SK-N-SH (cell line): ENCODE data around the gene CNIH3. TPM values are rescaled to one million over a fixed set of nuclear protein-coding genes. Genes with fewer than 3 reads are reported as not detected.

Source experiments
- CTCF ChIA-PET: fragments of 300-600, 350-600 bp; formaldehyde crosslinking; extraction: SDS; loops from one replicate; lab custom pipeline; 2021; lab: Yijun Ruan, JAX
- POLR2A ChIA-PET: fragments of 350-600 bp; sonication (Branson Sonifier 250); formaldehyde crosslinking; extraction: SDS; loops from one replicate; lab custom pipeline; 2020; ENCODE audit warnings: antibody characterized with exemption, inconsistent platforms; lab: Yijun Ruan, JAX
- DNase-seq: peaks from one replicate; pipeline ENCODE4 v3.0.0; 2012
- H2AFZ ChIP-seq: fragments of 200-600 bp; sonication (generic); 2 replicates; pipeline ENCODE4 v1.8.1; 2016; ENCODE audit warnings: antibody characterized with exemption, mild to moderate bottlenecking, low read depth
- H3F3A ChIP-seq: fragments of 200-600 bp; sonication (generic); replicated peaks from 2 replicates; pipeline ENCODE3; 2016; ENCODE audit warnings: antibody characterized with exemption, mild to moderate bottlenecking; ENCODE audit not compliant: insufficient read depth
- H3K27ac ChIP-seq, 2 experiments: fragments of 200-500 bp in 1 of 2; fragments of 200-600 bp in 1 of 2; sonication (Bioruptor generic) in 1 of 2; sonication (generic), shearing (Covaris generic) in 1 of 2; 2 replicates each; pipeline versions ENCODE4 v1.5.1 to v1.6.1; 2014 to 2016; ENCODE audit warnings: low read depth in 2 of 2, inconsistent platforms in 1 of 2, low read length in 1 of 2, mild to moderate bottlenecking in 1 of 2, mixed read lengths in 1 of 2
- H3K27me3 ChIP-seq: fragments of 200-600 bp; sonication (generic), shearing (Covaris generic); 2 replicates; pipeline ENCODE4 v1.6.1; 2016; ENCODE audit warnings: mixed run types; ENCODE audit not compliant: insufficient read depth
- H3K36me3 ChIP-seq, 2 experiments: fragments of 200-500 bp in 1 of 2; fragments of 200-600 bp in 1 of 2; sonication (Bioruptor generic) in 1 of 2; sonication (generic) in 1 of 2; replicated peaks in 1 of 2; 2 replicates each; pipeline versions ENCODE3 to v1.5.1; 2014 to 2016; ENCODE audit warnings: low read length in 1 of 2, mild to moderate bottlenecking in 1 of 2; ENCODE audit not compliant: insufficient read depth in 2 of 2, control insufficient read depth in 1 of 2
- H3K4me1 ChIP-seq, 2 experiments: fragments of 200-500 bp in 1 of 2; fragments of 200-600 bp in 1 of 2; sonication (Bioruptor generic) in 1 of 2; sonication (generic), shearing (Covaris generic) in 1 of 2; 2 replicates each; pipeline versions ENCODE4 v1.5.1 to v1.6.1; 2014 to 2016; ENCODE audit warnings: low read depth in 1 of 2, low read length in 1 of 2, mixed run types in 1 of 2; ENCODE audit not compliant: insufficient read depth in 2 of 2, control insufficient read depth in 1 of 2
- H3K4me2 ChIP-seq: fragments of 200-600 bp; sonication (generic), shearing (Covaris generic); 2 replicates; pipeline ENCODE4 v1.6.1; 2017; ENCODE audit warnings: mixed run types
- H3K4me3 ChIP-seq, 2 experiments: fragments of 200-500 bp in 1 of 2; fragments of 200-600 bp in 1 of 2; sonication (Bioruptor generic) in 1 of 2; sonication (generic), shearing (Covaris generic) in 1 of 2; 2 replicates each; pipeline versions ENCODE4 v1.5.1 to v1.8.1; 2014 to 2016; ENCODE audit warnings: low read depth in 2 of 2, inconsistent platforms in 1 of 2, low read length in 1 of 2, mild to moderate bottlenecking in 1 of 2, mixed read lengths in 1 of 2, moderate library complexity in 1 of 2
- H3K79me2 ChIP-seq: fragments of 200-600 bp; sonication (generic); 2 replicates; pipeline ENCODE4 v1.8.1; 2017; ENCODE audit warnings: mild to moderate bottlenecking; ENCODE audit not compliant: insufficient read depth
- H3K9ac ChIP-seq: fragments of 200-600 bp; sonication (generic); 2 replicates; pipeline ENCODE4 v1.6.1; 2017; ENCODE audit warnings: mixed run types
- H3K9me2 ChIP-seq: fragments of 200-600 bp; sonication (generic); 2 replicates; pipeline ENCODE4 v1.6.1; 2017; ENCODE audit warnings: mixed run types
- H3K9me3 ChIP-seq: fragments of 200-600 bp; sonication (generic); 2 replicates; pipeline ENCODE4 v1.6.1; 2017; ENCODE audit warnings: mixed run types, mild to moderate bottlenecking, moderate library complexity
- H4K20me1 ChIP-seq: fragments of 200-600 bp; sonication (generic); 2 replicates; pipeline ENCODE4 v1.6.1; 2017; ENCODE audit warnings: mild to moderate bottlenecking, mixed run types; ENCODE audit not compliant: insufficient read depth
- CHD2 ChIP-seq: fragments of 150-350 bp; IDR thresholded peaks from 2 replicates; pipeline ENCODE4 v1.6.1; 2018; ENCODE audit warnings: low read length; ENCODE audit not compliant: partially characterized antibody
- EZH2phosphoT487 ChIP-seq: fragments of 200-600 bp; sonication (generic); IDR thresholded peaks from 2 replicates; pipeline ENCODE4 v1.6.1; 2017; ENCODE audit warnings: low read depth, mixed run types, mild to moderate bottlenecking, antibody characterized with exemption, moderate library complexity, borderline replicate concordance
- FOXJ3 ChIP-seq: sonication (generic); formaldehyde crosslinking; IDR thresholded peaks from 2 replicates; pipeline ENCODE4 v1.5.1; 2020; ENCODE audit warnings: mild to moderate bottlenecking, missing genetic modification reagents
- FOXM1 ChIP-seq: IDR thresholded peaks from 2 replicates; pipeline ENCODE4 v1.4.0; 2012; ENCODE audit warnings: low read depth, mild to moderate bottlenecking
- IRF3 ChIP-seq: fragments of 150-350 bp; IDR thresholded peaks from 2 replicates; pipeline ENCODE4 v1.6.1; 2016; ENCODE audit warnings: mild to moderate bottlenecking, low read depth, low read length
- MEF2A ChIP-seq: IDR thresholded peaks from 2 replicates; pipeline ENCODE4 v1.4.0; 2012; ENCODE audit warnings: low read depth, borderline replicate concordance
- RAD21 ChIP-seq: IDR thresholded peaks from 2 replicates; pipeline ENCODE4 v1.6.1; 2012; ENCODE audit warnings: mild to moderate bottlenecking, low read length
- RCOR1 ChIP-seq: fragments of 150-350 bp; IDR thresholded peaks from 2 replicates; pipeline ENCODE4 v1.6.1; 2017; ENCODE audit warnings: antibody characterized with exemption, low read length
- RXRA ChIP-seq: IDR thresholded peaks from 2 replicates; pipeline ENCODE4 v1.4.0; 2012; ENCODE audit warnings: low read depth, mild to moderate bottlenecking, borderline replicate concordance
- SIN3A ChIP-seq: IDR thresholded peaks from 2 replicates; pipeline ENCODE4 v1.6.1; 2012; ENCODE audit warnings: low read depth, mild to moderate bottlenecking, low read length, moderate library complexity, borderline replicate concordance
- SMC3 ChIP-seq: IDR thresholded peaks from 2 replicates; pipeline ENCODE4 v1.6.1; 2012; ENCODE audit warnings: low read depth, low read length, improper control_type of control experiment
- TAF1 ChIP-seq: IDR thresholded peaks from 2 replicates; pipeline ENCODE4 v1.6.1; 2012; ENCODE audit warnings: low read depth, mild to moderate bottlenecking, low read length, moderate library complexity, borderline replicate concordance
- TCF12 ChIP-seq: IDR thresholded peaks from 2 replicates; pipeline ENCODE4 v1.4.0; 2012
- TEAD4 ChIP-seq: IDR thresholded peaks from 2 replicates; pipeline ENCODE4 v1.4.0; 2012; ENCODE audit warnings: mild to moderate bottlenecking, borderline replicate concordance; ENCODE audit not compliant: insufficient read depth
- USF2 ChIP-seq: fragments of 150-350 bp; IDR thresholded peaks from 2 replicates; pipeline ENCODE4 v1.6.1; 2017; ENCODE audit warnings: antibody characterized with exemption, low read length, low read depth, borderline replicate concordance
- YY1 ChIP-seq: IDR thresholded peaks from 2 replicates; pipeline ENCODE4 v1.4.0; 2012; ENCODE audit warnings: low read depth, mild to moderate bottlenecking
- ZBTB33 ChIP-seq: IDR thresholded peaks from 2 replicates; pipeline ENCODE4 v1.4.0; 2012; ENCODE audit warnings: low read depth, borderline replicate concordance
- WGBS: methylation state at CpG from one replicate; pipeline ENCODE4 v1.1.6; 2017; ENCODE audit warnings: low lambda C conversion rate; 5-methylcytosine and 5-hydroxymethylcytosine counted together
- polyA plus RNA-seq, 3 experiments: library from polyadenylated mRNA; depleted of rRNA; stranded (reverse); fragments of >200 nt; gene quantifications; 2 replicates each; pipeline ENCODE4 v1.2.3, GENCODE V29; 2012

Gene CNIH3
- polyA plus RNA-seq, 1 of the 3 experiments (the other 2 are of a cell fraction) = 18.8 TPM

GRCh38 chr1:224650290-224650689 lies 34.2 kb downstream of the CNIH3 start:
- TF ChIP-seq TCF12 (no peak), RAD21 (no peak), ZBTB33 (no peak), TAF1 (no peak), TEAD4 (no peak), RXRA (no peak), EZH2phosphoT487 (no peak), SMC3 (no peak), USF2 (no peak), SIN3A (no peak), CHD2 (no peak), YY1 (no peak), MEF2A (no peak), FOXJ3 (CRISPR knock-in tag) (no peak), RCOR1 (no peak), IRF3 (no peak), FOXM1 (no peak)
- CTCF ChIA-PET = interaction anchor here (1.1 to 1.8 kb wide), 3 partner anchors 201 to 272 kb away, joined by 3 to 4 read pairs (median 3); no protein-coding TSS in a partner anchor

More at GRCh38 chr1:224650290-224650689, 34.2 kb downstream of the CNIH3 start:
- Histone ChIP-seq H2AFZ (no peak overlapping the region), H3K9ac (no peak overlapping the region), H3K9me3 (no peaks in the 10 kb centered on the region), H3K27ac (no peak overlapping the region), H3K4me1 (peaks cover 18 to 21% of the 10 kb centered on the region in 2 experiments), H3K79me2 (peaks cover 23% of the 10 kb centered on the region), H3K4me3 (no peak overlapping the region), H3K4me2 (no peak overlapping the region), H4K20me1 (peaks cover 3% of the 10 kb centered on the region; the same call in 1 of the 2 replicates), H3K27me3 (no peaks in the 10 kb centered on the region), H3F3A (peaks cover 15% of the 10 kb centered on the region), H3K36me3 (no peaks in the 10 kb centered on the region), H3K9me2 (no peaks in the 10 kb centered on the region)
- no peak for DNase-seq
- 88% methylated on average over 3 of the region's 3 CpGs for WGBS
- POLR2A ChIA-PET = no interaction called here
